Ovary (tissue), 9 donors: ENCODE results near the gene RGS6. TPM values are rescaled to one million over a fixed set of nuclear protein-coding genes. Genes with fewer than 3 reads are reported as not detected.

Experiments
- DNase-seq, 5 donors: peaks; one replicate each; pipeline ENCODE4 v3.0.0-alpha.2; 2019 to 2020
- H3K27ac ChIP-seq, 2 donors: fragments of 200-600 bp; one replicate each; pipeline versions ENCODE4 v1.5.1 to v1.8.0; 2019 to 2022
- H3K27me3 ChIP-seq: fragments of 200-600 bp; one replicate; pipeline ENCODE4 v1.8.0; 2022
- H3K36me3 ChIP-seq: fragments of 200-600 bp; sonication (generic); one replicate; pipeline ENCODE4 v1.5.1; 2019
- H3K4me1 ChIP-seq: one replicate; pipeline ENCODE4 v1.8.1; 2013; ENCODE audit warnings: mild to moderate bottlenecking, moderate library complexity; ENCODE audit not compliant: insufficient read depth
- H3K4me3 ChIP-seq: fragments of 200-600 bp; sonication (generic); one replicate; pipeline ENCODE4 v1.5.1; 2017
- H3K9me3 ChIP-seq, 2 donors: fragments of 200-600 bp in 1 of 2; sonication (generic) in 1 of 2; one replicate each; pipeline versions ENCODE4 v1.5.1 to v1.8.1; 2013 to 2019; ENCODE audit warnings: mild to moderate bottlenecking in 1 of 2, moderate library complexity in 1 of 2
- CTCF ChIP-seq, 3 donors: fragments of 450-650 bp in 2 of 3; fragments of 200-600 bp in 1 of 3; IDR thresholded peaks; one replicate each; pipeline versions ENCODE4 v1.5.1 to v1.8.0; 2016 to 2022; ENCODE audit warnings: antibody characterized with exemption in 3 of 3, mild to moderate bottlenecking in 1 of 3
- EP300 ChIP-seq: sonication (generic); formaldehyde crosslinking; IDR thresholded peaks from one replicate; pipeline ENCODE4 v1.6.1; 2017; ENCODE audit warnings: antibody characterized with exemption
- POLR2A ChIP-seq: fragments of 450-650 bp; IDR thresholded peaks from one replicate; pipeline ENCODE4 v1.6.1; 2017; ENCODE audit warnings: antibody characterized with exemption, mild to moderate bottlenecking, moderate library complexity
- WGBS, 3 donors: extraction: QIAGEN DNeasy Blood & Tissue Kit in 1 of 3; methylation state at CpG; one replicate each; pipeline versions ENCODE4 v1.1.5 to v1.1.7; 2013 to 2017; 5-methylcytosine and 5-hydroxymethylcytosine counted together
- intact Hi-C, 4 donors: fragments of 100-400 bp; cut with DNase I; formaldehyde crosslinking; loops; one replicate each; pipeline versions ENCODE4 v1.11.0 to v1.15.1; 2022 to 2023
- polyA plus RNA-seq, 2 donors: library from polyadenylated mRNA; stranded (reverse); fragments of 200-250 nt in 1 of 2; fragments of 350-450 nt in 1 of 2; fragmentation: Illumina TruSeq in 1 of 2; extraction: RNeasy Lipid Tissue Mini Kit (QIAGEN cat#74804) in 1 of 2; gene quantifications; one replicate each; pipeline ENCODE4 v1.2.3, GENCODE V29; 2013 to 2014
- total RNA-seq, 7 donors: library from RNA; depleted of rRNA in 2 of 7; stranded (reverse); fragments of >200 nt in 2 of 7; fragmentation: NEBNext Ultra II Directional in 3 of 7; extraction: Animal tissue kit (Norgen Biotek cat#: 25700) in 3 of 7; gene quantifications; one replicate each; pipeline versions ENCODE4 v1.1.0 to v1.2.4, GENCODE V29; 2016 to 2023
- donor health status: DM: no; HTN: no; CAD: no; lungs with moderate emphysema.
- donor health status: DM: no; HTN: no; CAD: no.
- donor health status: Bipolar disorder and iron deficiency.
- donor health status: DM: yes; HTN: yes; CAD: no.
- donor health status: DM: no; HTN: no; CAD: no.
- donor health status: DM: yes; HTN: yes; CAD: no.

The RGS6 gene
- total and polyA plus RNA-seq, 9 donors, result 0.53 to 6.9 (median 1.1) TPM

GRCh38 chr14:72598306-72598705 is 666.1 kb downstream of the RGS6 start:
- no peaks in the 10 kb centered on the region for H3K9me3 ChIP-seq
- DNase-seq, result no peak
- H3K27ac ChIP-seq, result no peak overlapping the region
- H3K36me3 ChIP-seq, result no peaks in the 10 kb centered on the region
- intact Hi-C loops, result no loop called here
- no peak for TF ChIP-seq CTCF (IDR thresholded peaks at IDR 0.05)
- TF ChIP-seq EP300, result no peak
- TF ChIP-seq POLR2A, result no peak
- H3K27me3 ChIP-seq, result no peaks in the 10 kb centered on the region
- WGBS, 3 donors, result 94 to 98% (median 94%) methylated on average over 5 of the region's 5 CpGs
- no peak overlapping the region for H3K4me3 ChIP-seq
- no peaks in the 10 kb centered on the region for H3K4me1 ChIP-seq

GRCh38 chr14:72599579-72600470 is 667.6 kb downstream of the RGS6 start:
- 85 to 89% (median 87%) methylated on average over 16 of the region's 16 CpGs for WGBS, 3 donors
- Histone ChIP-seq H3K27ac (no peak overlapping the region), H3K27me3 (no peaks in the 10 kb centered on the region), H3K36me3 (no peaks in the 10 kb centered on the region), H3K9me3 (no peaks in the 10 kb centered on the region), H3K4me1 (no peaks in the 10 kb centered on the region), H3K4me3 (no peak overlapping the region)
- TF ChIP-seq EP300 (no peak), CTCF (IDR thresholded peaks at IDR 0.05) (no peak), POLR2A (no peak)
- intact Hi-C loops, result no loop called here
- no peak for DNase-seq

- no peaks in the 10 kb centered on the region for H3K36me3 ChIP-seq
- intact Hi-C loops, result no loop called here
- no peak for DNase-seq
- H3K9me3 ChIP-seq, result no peaks in the 10 kb centered on the region
- H3K4me3 ChIP-seq, result no peak overlapping the region
- H3K27me3 ChIP-seq, result no peaks in the 10 kb centered on the region
- WGBS, 3 donors, result 48 to 62% (median 48%) methylated on average over 9 of the region's 9 CpGs
- no peaks in the 10 kb centered on the region for H3K4me1 ChIP-seq
- TF ChIP-seq EP300 (no peak), POLR2A (no peak), CTCF (IDR thresholded peaks at IDR 0.05) (no peak)
- H3K27ac ChIP-seq, result no peak overlapping the region
Measured at GRCh38 chr14:72600551-72601330, 668.5 kb downstream of the RGS6 start.

- intact Hi-C loops, result no loop called here
- Histone ChIP-seq H3K9me3 (no peaks in the 10 kb centered on the region), H3K4me1 (no peaks in the 10 kb centered on the region), H3K27me3 (no peaks in the 10 kb centered on the region), H3K27ac (no peak overlapping the region), H3K4me3 (no peak overlapping the region), H3K36me3 (no peaks in the 10 kb centered on the region)
- 54 to 64% (median 58%) methylated on average over 4 of the region's 4 CpGs for WGBS, 3 donors
- TF ChIP-seq CTCF (IDR thresholded peaks at IDR 0.05) (no peak), EP300 (no peak), POLR2A (no peak)
- no peak for DNase-seq
Measured at GRCh38 chr14:72603639-72604038, 671.4 kb downstream of the RGS6 start.
